ENCODE results near the gene SKIC8.

The SKIC8 gene

DNA sequence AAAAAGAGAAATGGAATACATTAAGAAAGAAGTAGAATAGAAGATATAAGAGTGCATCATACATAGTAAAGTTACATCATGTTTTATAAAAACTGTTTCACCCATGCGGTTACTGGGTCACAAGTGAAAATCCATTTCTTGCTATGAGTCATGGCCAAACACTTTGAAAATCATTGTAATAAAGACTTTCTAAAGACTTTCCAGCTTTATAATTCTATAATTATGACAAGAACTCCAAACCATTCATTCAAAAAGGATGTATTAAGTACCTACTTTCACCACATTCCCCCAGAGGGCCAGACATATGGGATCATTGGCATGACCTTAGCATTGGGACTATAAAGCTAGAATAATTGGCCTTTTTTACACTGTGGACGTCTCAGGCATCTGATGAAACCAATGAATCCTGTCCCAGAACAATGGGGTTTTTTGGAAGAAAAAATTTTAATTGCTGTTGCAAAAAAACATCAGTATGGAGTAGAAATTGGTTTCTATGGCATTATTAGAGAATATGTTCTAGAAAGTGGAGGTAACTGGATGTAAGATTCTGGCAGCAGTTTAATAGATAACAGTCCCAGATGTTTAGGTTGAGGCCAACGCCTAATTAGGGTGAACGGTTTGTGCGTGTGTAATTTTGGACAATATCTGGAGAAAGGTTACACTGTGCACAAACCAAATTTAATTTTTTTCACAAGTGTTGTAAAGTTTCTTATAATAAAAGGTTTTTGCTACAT lies 3.3 kb upstream of the SKIC8 start:
- Histone ChIP-seq H2BK5ac (ENCODE audit: low read length) (no peak overlapping the region), H2BK120ac (ENCODE audit: low read depth, low read length) (no peak overlapping the region), H2AK5ac (ENCODE audit: low read depth, low read length) (no peak overlapping the region), H3K27ac (replicated peaks; ENCODE audit: low read length) (no peak overlapping the region), H3K4ac (ENCODE audit: low read length) (no peak overlapping the region), H3K9me3 (replicated peaks in 1 of 2; ENCODE audit: control insufficient read depth in 2 of 2, insufficient read depth in 1 of 2, low read depth in 1 of 2, low read length in 2 of 2) (no peaks in the 10 kb centered on the region), H3K23ac (ENCODE audit: low read depth, low read length, poor library complexity) (no peak overlapping the region), H4K8ac (ENCODE audit: low read depth, low read length) (no peak overlapping the region), H3K4me1 (ENCODE audit: control insufficient read depth in 2 of 2, insufficient read depth in 1 of 2, low read depth in 1 of 2, low read length in 2 of 2) (peaks cover 0 to 2% of the 10 kb centered on the region in 2 donors), H2BK15ac (ENCODE audit: low read length) (no peak overlapping the region), H3K14ac (ENCODE audit: low read length) (no peak overlapping the region), H4K91ac (ENCODE audit: low read depth, low read length, poor library complexity) (no peak overlapping the region), H2BK12ac (ENCODE audit: low read length) (no peak overlapping the region), H3K4me3 (ENCODE audit: low read length in 2 of 2) (no peak overlapping the region), H2AFZ (ENCODE audit: low read length) (no peak overlapping the region), H3K27me3 (ENCODE audit: control insufficient read depth in 3 of 3, insufficient read depth in 3 of 3, low read depth in 1 of 3, low read length in 3 of 3) (no peaks in the 10 kb centered on the region), H3K4me2 (ENCODE audit: insufficient read depth, low read length, poor library complexity, severe bottlenecking) (no peak overlapping the region), H3K18ac (ENCODE audit: low read length) (no peak overlapping the region), H3K36me3 (replicated peaks in 1 of 2; ENCODE audit: control insufficient read depth in 2 of 2, insufficient read depth in 2 of 2, low read length in 2 of 2) (no peaks in the 10 kb centered on the region), H3K79me1 (ENCODE audit: low read depth, low read length) (no peaks in the 10 kb centered on the region), H3K9ac (ENCODE audit: low read depth, low read length, poor library complexity) (no peak overlapping the region)
- WGBS, 2 donors (ENCODE audit: extremely low coverage in 2 of 2, insufficient read length in 2 of 2, insufficient replicate concordance in 1 of 2), result no CpG with 5 or more reads among the region's 5 CpGs
- DNase-seq (ENCODE audit: low spot score), result no peak

DNA sequence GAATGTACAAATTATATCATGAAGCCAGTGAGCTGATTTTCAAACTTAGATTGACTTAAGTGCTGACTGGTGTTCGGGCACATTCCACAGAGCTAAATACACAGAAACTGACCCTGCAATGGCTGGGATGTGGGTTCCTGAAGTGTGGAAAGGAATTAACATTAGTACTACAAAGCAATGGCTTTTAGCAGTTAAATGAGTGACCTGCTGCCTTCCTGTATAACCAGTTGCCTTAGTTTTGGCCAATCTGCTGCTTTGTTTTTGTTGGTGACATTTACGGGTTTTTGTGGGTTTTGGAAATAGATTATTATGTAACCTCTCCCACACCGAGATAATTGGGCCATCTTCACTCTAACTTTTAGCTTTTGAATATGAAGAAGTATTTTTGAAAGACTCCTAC lies 2.4 kb upstream of the SKIC8 start:
- H3K18ac ChIP-seq (ENCODE audit: low read length), result no peak overlapping the region
- peak overlapping the region; percentile 24 for H2AFZ ChIP-seq (ENCODE audit: low read length)
- H4K91ac ChIP-seq (ENCODE audit: low read depth, low read length, poor library complexity), result no peak overlapping the region
- H3K23ac ChIP-seq (ENCODE audit: low read depth, low read length, poor library complexity), result no peak overlapping the region
- WGBS, 2 donors (ENCODE audit: extremely low coverage in 2 of 2, insufficient read length in 2 of 2, insufficient replicate concordance in 1 of 2), result no CpG with 5 or more reads among the region's 3 CpGs
- no peak overlapping the region for H2BK5ac ChIP-seq (ENCODE audit: low read length)
- peaks cover 0 to 2% of the 10 kb centered on the region in 2 donors for H3K4me1 ChIP-seq (ENCODE audit: control insufficient read depth in 2 of 2, insufficient read depth in 1 of 2, low read depth in 1 of 2, low read length in 2 of 2)
- no peak overlapping the region for H3K27ac ChIP-seq (replicated peaks; ENCODE audit: low read length)
- no peak overlapping the region for H2BK12ac ChIP-seq (ENCODE audit: low read length)
- H4K8ac ChIP-seq (ENCODE audit: low read depth, low read length), result no peak overlapping the region
- no peak overlapping the region for H3K14ac ChIP-seq (ENCODE audit: low read length)
- no peak overlapping the region for H3K9ac ChIP-seq (ENCODE audit: low read depth, low read length, poor library complexity)
- H3K4me2 ChIP-seq (ENCODE audit: insufficient read depth, low read length, poor library complexity, severe bottlenecking), result no peak overlapping the region
- DNase-seq (ENCODE audit: low spot score), result no peak
- no peak overlapping the region for H3K4ac ChIP-seq (ENCODE audit: low read length)
- H3K27me3 ChIP-seq (ENCODE audit: control insufficient read depth in 3 of 3, insufficient read depth in 3 of 3, low read depth in 1 of 3, low read length in 3 of 3), result no peaks in the 10 kb centered on the region
- H2AK5ac ChIP-seq (ENCODE audit: low read depth, low read length), result no peak overlapping the region
- no peaks in the 10 kb centered on the region for H3K36me3 ChIP-seq (replicated peaks in 1 of 2; ENCODE audit: control insufficient read depth in 2 of 2, insufficient read depth in 2 of 2, low read length in 2 of 2)
- H2BK15ac ChIP-seq (ENCODE audit: low read length), result no peak overlapping the region
- H2BK120ac ChIP-seq (ENCODE audit: low read depth, low read length), result no peak overlapping the region
- H3K79me1 ChIP-seq (ENCODE audit: low read depth, low read length), result no peaks in the 10 kb centered on the region
- no peak overlapping the region for H3K4me3 ChIP-seq (ENCODE audit: low read length in 2 of 2)
- no peaks in the 10 kb centered on the region for H3K9me3 ChIP-seq (replicated peaks in 1 of 2; ENCODE audit: control insufficient read depth in 2 of 2, insufficient read depth in 1 of 2, low read depth in 1 of 2, low read length in 2 of 2)

DNA sequence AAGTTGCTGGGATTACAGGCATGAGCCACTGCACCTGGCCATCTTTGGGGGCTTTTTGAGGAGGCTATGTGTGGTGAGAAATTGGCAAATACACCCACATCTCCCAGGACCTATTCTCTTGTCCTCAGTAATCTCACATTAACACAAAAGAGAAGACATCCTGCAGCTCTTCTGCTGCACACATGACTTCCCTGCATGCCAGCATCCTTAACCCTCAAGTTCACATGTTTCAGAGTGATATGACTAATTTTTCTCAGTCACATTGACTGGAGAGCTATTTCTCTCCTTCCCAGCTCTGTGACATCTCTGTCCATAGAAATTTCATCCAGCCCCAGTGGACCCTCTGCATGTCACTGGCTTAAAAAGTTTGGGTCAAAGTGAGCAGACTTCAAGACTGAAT lies 1.9 kb upstream of the SKIC8 start:
- no peak overlapping the region for H3K27ac ChIP-seq (replicated peaks; ENCODE audit: low read length)
- no peak overlapping the region for H3K18ac ChIP-seq (ENCODE audit: low read length)
- no peak overlapping the region for H3K9ac ChIP-seq (ENCODE audit: low read depth, low read length, poor library complexity)
- H2BK15ac ChIP-seq (ENCODE audit: low read length), result no peak overlapping the region
- H3K9me3 ChIP-seq (replicated peaks in 1 of 2; ENCODE audit: control insufficient read depth in 2 of 2, insufficient read depth in 1 of 2, low read depth in 1 of 2, low read length in 2 of 2), result no peaks in the 10 kb centered on the region
- H3K23ac ChIP-seq (ENCODE audit: low read depth, low read length, poor library complexity), result no peak overlapping the region
- no peak overlapping the region for H2BK12ac ChIP-seq (ENCODE audit: low read length)
- H3K4ac ChIP-seq (ENCODE audit: low read length), result no peak overlapping the region
- no peak overlapping the region for H3K4me2 ChIP-seq (ENCODE audit: insufficient read depth, low read length, poor library complexity, severe bottlenecking)
- H3K4me3 ChIP-seq (ENCODE audit: low read length in 2 of 2), result no peak overlapping the region
- H4K91ac ChIP-seq (ENCODE audit: low read depth, low read length, poor library complexity), result no peak overlapping the region
- no peaks in the 10 kb centered on the region for H3K79me1 ChIP-seq (ENCODE audit: low read depth, low read length)
- no peak overlapping the region for H2BK5ac ChIP-seq (ENCODE audit: low read length)
- peak overlapping the region; percentile 24 for H2AFZ ChIP-seq (ENCODE audit: low read length)
- H3K27me3 ChIP-seq (ENCODE audit: control insufficient read depth in 3 of 3, insufficient read depth in 3 of 3, low read depth in 1 of 3, low read length in 3 of 3), result no peaks in the 10 kb centered on the region
- peaks cover 0 to 2% of the 10 kb centered on the region in 2 donors for H3K4me1 ChIP-seq (ENCODE audit: control insufficient read depth in 2 of 2, insufficient read depth in 1 of 2, low read depth in 1 of 2, low read length in 2 of 2)
- no peak for DNase-seq (ENCODE audit: low spot score)
- no peak overlapping the region for H2BK120ac ChIP-seq (ENCODE audit: low read depth, low read length)
- no peaks in the 10 kb centered on the region for H3K36me3 ChIP-seq (replicated peaks in 1 of 2; ENCODE audit: control insufficient read depth in 2 of 2, insufficient read depth in 2 of 2, low read length in 2 of 2)
- no peak overlapping the region for H3K14ac ChIP-seq (ENCODE audit: low read length)
- no peak overlapping the region for H4K8ac ChIP-seq (ENCODE audit: low read depth, low read length)
- no peak overlapping the region for H2AK5ac ChIP-seq (ENCODE audit: low read depth, low read length)

DNA sequence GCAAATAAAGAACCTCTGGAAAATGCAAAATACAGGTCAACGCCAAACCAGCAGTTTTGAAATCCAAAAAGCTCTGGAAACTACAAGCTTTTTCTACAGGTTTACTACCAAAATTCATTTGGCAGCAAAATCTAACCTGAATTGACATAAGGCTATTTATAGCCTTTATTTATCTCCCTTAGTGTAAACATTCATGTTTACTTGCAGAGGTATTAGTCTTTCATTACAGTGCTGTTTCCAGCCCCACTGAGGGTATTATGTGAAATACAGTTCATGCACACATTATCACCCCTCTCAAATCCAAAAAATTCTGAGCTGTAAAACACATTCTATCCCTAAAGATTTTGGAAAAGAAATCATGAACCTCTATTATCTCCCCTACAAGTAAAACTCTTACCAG lies 7.2 kb downstream of the SKIC8 start:
- no CpG with 5 or more reads among the region's 1 CpG for WGBS, 2 donors (ENCODE audit: extremely low coverage in 2 of 2, insufficient read length in 2 of 2, insufficient replicate concordance in 1 of 2)
- Histone ChIP-seq H3K4ac (ENCODE audit: low read length) (no peak overlapping the region), H3K9me3 (replicated peaks in 1 of 2; ENCODE audit: control insufficient read depth in 2 of 2, insufficient read depth in 1 of 2, low read depth in 1 of 2, low read length in 2 of 2) (peaks cover 0 to 2% of the 10 kb centered on the region in 2 donors), H3K23ac (ENCODE audit: low read depth, low read length, poor library complexity) (no peak overlapping the region), H3K14ac (ENCODE audit: low read length) (no peak overlapping the region), H3K4me3 (ENCODE audit: low read length in 2 of 2) (no peak overlapping the region), H2AK5ac (ENCODE audit: low read depth, low read length) (no peak overlapping the region), H2AFZ (ENCODE audit: low read length) (no peak overlapping the region), H3K27me3 (ENCODE audit: control insufficient read depth in 3 of 3, insufficient read depth in 3 of 3, low read depth in 1 of 3, low read length in 3 of 3) (no peaks in the 10 kb centered on the region), H2BK12ac (ENCODE audit: low read length) (no peak overlapping the region), H2BK120ac (ENCODE audit: low read depth, low read length) (no peak overlapping the region), H3K79me1 (ENCODE audit: low read depth, low read length) (no peaks in the 10 kb centered on the region), H4K8ac (ENCODE audit: low read depth, low read length) (no peak overlapping the region), H3K4me2 (ENCODE audit: insufficient read depth, low read length, poor library complexity, severe bottlenecking) (no peak overlapping the region), H3K36me3 (replicated peaks in 1 of 2; ENCODE audit: control insufficient read depth in 2 of 2, insufficient read depth in 2 of 2, low read length in 2 of 2) (peaks cover 9 to 70% of the 10 kb centered on the region in 2 donors), H4K91ac (ENCODE audit: low read depth, low read length, poor library complexity) (no peak overlapping the region), H2BK5ac (ENCODE audit: low read length) (no peak overlapping the region), H3K4me1 (ENCODE audit: control insufficient read depth in 2 of 2, insufficient read depth in 1 of 2, low read depth in 1 of 2, low read length in 2 of 2) (no peaks in the 10 kb centered on the region), H3K18ac (ENCODE audit: low read length) (no peak overlapping the region), H2BK15ac (ENCODE audit: low read length) (no peak overlapping the region), H3K27ac (replicated peaks; ENCODE audit: low read length) (no peak overlapping the region), H3K9ac (ENCODE audit: low read depth, low read length, poor library complexity) (no peak overlapping the region)
- DNase-seq (ENCODE audit: low spot score), result no peak

Measured in neuronal stem cell (in vitro differentiated cells).